ENCODE measurements around the gene POU2AF3. TPM values are rescaled to one million over a fixed set of nuclear protein-coding genes. Genes with fewer than 3 reads are reported as not detected.

The POU2AF3 gene
- total RNA-seq, 6 experiments from 2014 or later = not detected

- DNase-seq = peak; percentile 37
These were observed 33.5 kb downstream of the POU2AF3 start for GRCh38 chr11:111331711-111332479.

GRCh38 chr11:111334532-111335502, 36.5 kb downstream of the POU2AF3 start:
- peaks cover 5% of the 10 kb centered on the region; the same call in 1 of the 2 replicates for H3K9me3 Mint-ChIP-seq
- no peak overlapping the region for H3K4me3 Mint-ChIP-seq
- H3K36me3 Mint-ChIP-seq (ENCODE audit: low read depth) = no peaks in the 10 kb centered on the region; the same call in 1 of the 2 replicates
- H3K4me1 Mint-ChIP-seq (ENCODE audit: low read depth) = peaks cover 34% of the 10 kb centered on the region
- peaks cover 9% of the 10 kb centered on the region; the same call in 1 of the 2 replicates for H3K27me3 Mint-ChIP-seq (ENCODE audit: insufficient read depth)
- no peak for DNase-seq
- no peak overlapping the region for H3K27ac Mint-ChIP-seq
- no peak for TF ChIP-seq CTCF (IDR thresholded peaks at IDR 0.05)

More at GRCh38 chr11:111331711-111332479, 33.5 kb downstream of the POU2AF3 start:
- H3K9me3 Mint-ChIP-seq = no peaks in the 10 kb centered on the region
- H3K4me3 Mint-ChIP-seq = peak overlapping the region; percentile 3; the same call in 1 of the 2 replicates
- peaks cover 9% of the 10 kb centered on the region; the same call in 1 of the 2 replicates for H3K27me3 Mint-ChIP-seq (ENCODE audit: insufficient read depth)
- H3K4me1 Mint-ChIP-seq (ENCODE audit: low read depth) = peaks cover 40% of the 10 kb centered on the region
- H3K36me3 Mint-ChIP-seq (ENCODE audit: low read depth) = no peaks in the 10 kb centered on the region
- peak overlapping the region; percentile 57; the same call in 1 of the 2 replicates for H3K27ac Mint-ChIP-seq
- no peak for TF ChIP-seq CTCF (IDR thresholded peaks at IDR 0.05)

- no peaks in the 10 kb centered on the region; the same call in 1 of the 2 replicates for H3K36me3 Mint-ChIP-seq (ENCODE audit: low read depth)
- TF ChIP-seq CTCF (IDR thresholded peaks at IDR 0.05) = no peak
- peak; percentile 7 for DNase-seq
- peaks cover 34% of the 10 kb centered on the region for H3K4me1 Mint-ChIP-seq (ENCODE audit: low read depth)
- H3K27me3 Mint-ChIP-seq (ENCODE audit: insufficient read depth) = peaks cover 9% of the 10 kb centered on the region; the same call in 1 of the 2 replicates
- no peak overlapping the region for H3K4me3 Mint-ChIP-seq
- peaks cover 6% of the 10 kb centered on the region; the same call in 1 of the 2 replicates for H3K9me3 Mint-ChIP-seq
- no peak overlapping the region for H3K27ac Mint-ChIP-seq
These were observed 37.2 kb downstream of the POU2AF3 start for GRCh38 chr11:111335549-111335948.

- peaks cover 9% of the 10 kb centered on the region; the same call in 1 of the 2 replicates for H3K27me3 Mint-ChIP-seq (ENCODE audit: insufficient read depth)
- peaks cover 6% of the 10 kb centered on the region; the same call in 1 of the 2 replicates for H3K9me3 Mint-ChIP-seq
- no peak for DNase-seq
- no peaks in the 10 kb centered on the region; the same call in 1 of the 2 replicates for H3K36me3 Mint-ChIP-seq (ENCODE audit: low read depth)
- H3K4me3 Mint-ChIP-seq = no peak overlapping the region
- no peak for TF ChIP-seq CTCF (IDR thresholded peaks at IDR 0.05)
- H3K27ac Mint-ChIP-seq = no peak overlapping the region
- H3K4me1 Mint-ChIP-seq (ENCODE audit: low read depth) = peaks cover 34% of the 10 kb centered on the region
These were observed 37.7 kb downstream of the POU2AF3 start for GRCh38 chr11:111336062-111336461.

- no peak overlapping the region for H3K27ac Mint-ChIP-seq
- peaks cover 6% of the 10 kb centered on the region; the same call in 1 of the 2 replicates for H3K9me3 Mint-ChIP-seq
- peaks cover 9% of the 10 kb centered on the region; the same call in 1 of the 2 replicates for H3K27me3 Mint-ChIP-seq (ENCODE audit: insufficient read depth)
- DNase-seq = no peak
- H3K4me1 Mint-ChIP-seq (ENCODE audit: low read depth) = peaks cover 29% of the 10 kb centered on the region
- TF ChIP-seq CTCF (IDR thresholded peaks at IDR 0.05) = no peak
- no peaks in the 10 kb centered on the region; the same call in 1 of the 2 replicates for H3K36me3 Mint-ChIP-seq (ENCODE audit: low read depth)
- H3K4me3 Mint-ChIP-seq = no peak overlapping the region
These were observed 38.4 kb downstream of the POU2AF3 start for GRCh38 chr11:111336582-111337256.

All from HFFc6 (cell line).